ENCODE results near the gene CDADC1. TPM values are rescaled to one million over a fixed set of nuclear protein-coding genes. Genes with fewer than 3 reads are reported as not detected.

Gene CDADC1
- total and polyA plus RNA-seq, 8 donors, result 11.6 to 17.8 (median 14.8) TPM

- DNase-seq, result no peak
- H3K36me3 ChIP-seq, result peaks cover 0 to 20% of the 10 kb centered on the region in 2 donors
- H3K9me3 ChIP-seq, result no peaks in the 10 kb centered on the region
- ATAC-seq, result no peak
- H3K4me3 ChIP-seq, result no peak overlapping the region
- no peak for TF ChIP-seq CTCF (IDR thresholded peaks at IDR 0.05)
- H3K27ac ChIP-seq, result no peak overlapping the region
- intact Hi-C loops (cut with DNase I), result no loop called here
- no peaks in the 10 kb centered on the region for H3K4me1 ChIP-seq
- H3K27me3 ChIP-seq, result no peaks in the 10 kb centered on the region
Observed at GRCh38 chr13:49271264-49271663, 23.5 kb downstream of the CDADC1 start.

- H3K27ac ChIP-seq, result no peak overlapping the region
- ATAC-seq, result no peak
- H3K27me3 ChIP-seq, result no peaks in the 10 kb centered on the region
- H3K4me3 ChIP-seq, result no peak overlapping the region
- TF ChIP-seq CTCF (IDR thresholded peaks at IDR 0.05), result no peak
- no peaks in the 10 kb centered on the region for H3K4me1 ChIP-seq
- no peak for DNase-seq
- H3K36me3 ChIP-seq, result peaks cover 0 to 11% of the 10 kb centered on the region in 2 donors
- no peaks in the 10 kb centered on the region for H3K9me3 ChIP-seq
- intact Hi-C loops (cut with DNase I), result no loop called here
Observed at GRCh38 chr13:49272296-49272695, 24.6 kb downstream of the CDADC1 start.

DNA sequence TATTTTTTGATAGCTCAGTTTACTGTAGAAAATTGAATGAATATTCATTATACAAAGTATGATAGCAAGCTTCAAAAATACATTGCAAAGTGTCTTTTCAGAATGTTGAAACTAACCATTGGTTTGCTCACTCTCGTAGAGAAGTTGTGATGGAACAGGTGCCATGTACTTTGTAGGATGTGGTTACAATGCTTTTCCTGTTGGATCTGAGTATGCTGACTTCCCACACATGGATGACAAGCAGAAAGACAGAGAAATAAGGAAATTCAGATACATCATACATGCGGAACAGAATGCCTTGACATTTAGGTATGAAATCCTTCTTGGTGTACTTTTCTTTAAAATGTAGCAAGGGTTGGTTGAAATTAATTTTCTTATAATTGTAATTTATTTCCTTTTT lies 30.5 kb downstream of the CDADC1 start:
- ATAC-seq (no peak), DNase-seq (no peak)
- Histone ChIP-seq H3K9me3 (no peaks in the 10 kb centered on the region), H3K4me1 (no peaks in the 10 kb centered on the region), H3K4me3 (no peak overlapping the region), H3K27ac (no peak overlapping the region), H3K36me3 (peaks cover 0 to 28% of the 10 kb centered on the region in 2 donors), H3K27me3 (no peaks in the 10 kb centered on the region)
- TF ChIP-seq CTCF (IDR thresholded peaks at IDR 0.05), result no peak
- intact Hi-C loops (cut with DNase I), result no loop called here

DNA sequence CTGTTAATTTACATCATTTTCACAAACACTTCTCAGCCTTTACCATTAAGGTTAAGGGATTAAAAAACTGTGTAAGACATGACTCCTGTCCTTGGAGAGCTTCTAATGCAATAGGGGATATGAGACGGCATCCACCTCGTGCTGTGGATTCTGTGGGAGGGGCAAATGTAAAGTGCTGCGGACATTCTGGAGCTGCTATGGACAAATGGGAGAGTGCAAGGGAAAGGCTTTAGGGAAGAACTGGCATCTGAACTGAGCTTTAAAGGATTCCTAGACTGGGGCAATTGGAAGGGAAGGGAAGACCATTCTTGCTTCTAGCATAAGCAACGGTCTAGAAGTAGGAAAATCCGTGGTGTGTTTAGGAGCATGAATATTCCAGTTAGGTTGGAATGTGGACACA lies 31.4 kb downstream of the CDADC1 start:
- Histone ChIP-seq H3K9me3 (no peaks in the 10 kb centered on the region), H3K36me3 (peaks cover 0 to 28% of the 10 kb centered on the region in 2 donors), H3K27me3 (no peaks in the 10 kb centered on the region), H3K4me3 (no peak overlapping the region), H3K4me1 (no peaks in the 10 kb centered on the region), H3K27ac (no peak overlapping the region)
- no peak for TF ChIP-seq CTCF (IDR thresholded peaks at IDR 0.05)
- intact Hi-C loops (cut with DNase I), result no loop called here
- no peak for ATAC-seq
- no peak for DNase-seq

DNA sequence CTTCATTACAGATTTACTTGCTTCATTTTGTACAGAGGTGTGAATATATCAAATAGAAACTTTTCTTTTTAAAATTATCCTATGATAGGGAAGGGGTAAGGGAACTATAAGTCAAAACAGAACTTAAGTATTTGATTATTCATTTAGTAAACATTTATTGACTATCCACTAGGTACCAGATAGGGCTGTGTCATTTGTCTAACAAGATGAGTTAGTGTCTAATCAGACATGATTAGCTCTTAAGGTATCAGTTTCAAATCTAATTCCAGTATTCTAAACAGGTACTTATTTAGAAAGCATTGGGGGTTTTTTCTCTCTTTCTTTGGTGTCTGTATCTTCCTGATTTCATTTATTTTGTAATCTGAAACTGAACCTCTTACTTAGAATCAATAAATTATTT lies 32.2 kb downstream of the CDADC1 start:
- Histone ChIP-seq H3K9me3 (no peaks in the 10 kb centered on the region), H3K27me3 (no peaks in the 10 kb centered on the region), H3K36me3 (peaks cover 0 to 28% of the 10 kb centered on the region in 2 donors), H3K4me1 (no peaks in the 10 kb centered on the region), H3K4me3 (no peak overlapping the region), H3K27ac (no peak overlapping the region)
- ATAC-seq (no peak), DNase-seq (no peak)
- TF ChIP-seq CTCF (IDR thresholded peaks at IDR 0.05), result no peak
- intact Hi-C loops (cut with DNase I), result loop anchor here in 1 of 2 donors (10.0 kb wide), 1 partner anchor 175 kb away; no protein-coding TSS in a partner anchor

Data from left lung (tissue), 10 donors.